Measurements from ENCODE around the gene CLASP1.
"Not testable (repeated sequence)": the region's sequence is repeated elsewhere in the genome, so short reads cannot be mapped to it uniquely, and the experiment has no call there.

CLASP1 gene

GRCh38 chr2:121442889-121443288, 206.4 kb downstream of the CLASP1 start:
- no peak for DNase-seq
- Mint-ChIP-seq H3K4me1 (no peaks in the 10 kb centered on the region), H3K36me3 (peaks cover 56% of the 10 kb centered on the region), H3K27ac (no peak overlapping the region), H3K27me3 (no peaks in the 10 kb centered on the region), H3K9me3 (no peaks in the 10 kb centered on the region), H3K4me3 (no peak overlapping the region)
- CTCF ChIA-PET, result no interaction called here

- H3K9me3 Mint-ChIP-seq, H3K4me1 Mint-ChIP-seq, DNase-seq, H3K27ac Mint-ChIP-seq, H3K4me3 Mint-ChIP-seq, CTCF ChIA-PET, H3K27me3 Mint-ChIP-seq: not testable (repeated sequence)
- peaks cover 25% of the 10 kb centered on the region for H3K36me3 Mint-ChIP-seq
Observed at GRCh38 chr2:121438290-121438689, 211.0 kb downstream of the CLASP1 start.

DNA sequence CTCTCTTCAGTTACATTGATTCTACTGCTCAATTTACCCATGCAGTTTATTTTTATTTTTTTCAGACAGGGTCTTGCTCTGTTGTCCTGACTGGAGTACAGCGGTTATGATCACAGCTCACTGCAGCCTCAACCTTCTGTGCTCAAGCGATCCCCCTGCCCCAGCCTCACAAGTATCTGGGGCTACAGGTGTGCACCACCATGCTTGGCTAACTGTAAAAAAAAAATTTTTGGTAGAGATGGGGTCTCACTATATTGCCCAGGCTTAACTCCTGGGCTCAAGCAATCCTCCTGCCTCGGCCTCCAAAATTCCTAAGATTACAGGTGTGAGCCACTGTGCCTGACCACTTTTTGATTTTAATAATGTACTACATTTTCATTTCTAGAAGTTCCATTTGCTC, 212.3 kb downstream of the CLASP1 start:
- Mint-ChIP-seq H3K4me3 (no peak overlapping the region), H3K27ac (no peak overlapping the region), H3K9me3 (no peaks in the 10 kb centered on the region), H3K36me3 (peaks cover 21% of the 10 kb centered on the region), H3K27me3 (no peaks in the 10 kb centered on the region), H3K4me1 (no peaks in the 10 kb centered on the region)
- CTCF ChIA-PET, result no interaction called here
- DNase-seq, result no peak

DNA sequence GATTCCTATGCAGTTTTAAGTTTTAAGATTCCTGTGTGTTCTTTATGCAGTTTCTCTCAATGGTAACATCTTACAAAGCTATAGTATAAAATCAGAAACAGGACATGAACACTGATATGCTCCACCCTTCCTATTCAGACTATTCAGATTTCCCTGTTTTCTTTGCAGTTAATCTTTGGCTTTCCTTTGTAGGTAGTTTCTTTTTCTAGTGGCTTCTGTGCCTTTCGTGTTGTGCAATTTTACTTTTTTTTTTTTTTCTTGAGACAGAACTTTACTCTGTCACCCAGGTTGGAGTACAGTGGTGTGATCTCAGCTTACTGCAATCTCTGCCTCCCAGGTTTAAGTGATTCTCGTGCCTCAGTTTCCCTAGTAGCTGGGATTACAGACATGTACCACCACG, 213.5 kb downstream of the CLASP1 start:
- H3K27me3 Mint-ChIP-seq, result no peaks in the 10 kb centered on the region
- H3K4me1 Mint-ChIP-seq, result no peaks in the 10 kb centered on the region
- H3K27ac Mint-ChIP-seq, result no peak overlapping the region
- no peak for DNase-seq
- H3K4me3 Mint-ChIP-seq, result no peak overlapping the region
- H3K36me3 Mint-ChIP-seq, result peaks cover 19% of the 10 kb centered on the region
- no peaks in the 10 kb centered on the region for H3K9me3 Mint-ChIP-seq
- CTCF ChIA-PET, result no interaction called here

DNA sequence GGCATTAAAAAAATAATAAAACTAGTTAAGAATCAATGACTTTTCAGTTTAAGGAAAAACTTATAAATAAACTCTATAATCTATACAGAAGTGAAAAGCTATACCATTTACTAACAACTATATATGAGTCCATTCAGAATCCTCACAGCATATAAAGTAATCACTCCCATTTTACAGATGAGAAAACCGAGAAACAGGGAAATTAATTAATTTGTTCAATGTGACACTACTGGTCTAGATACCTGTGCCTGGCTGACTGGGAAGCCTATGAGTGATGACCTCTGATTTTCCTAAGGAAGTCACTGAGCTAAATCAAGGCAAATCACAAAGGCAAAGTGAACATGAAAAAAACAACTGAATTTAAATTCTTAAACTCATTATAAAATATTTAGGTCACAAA, 218.0 kb downstream of the CLASP1 start:
- H3K36me3 Mint-ChIP-seq, result peaks cover 18% of the 10 kb centered on the region
- no peaks in the 10 kb centered on the region for H3K4me1 Mint-ChIP-seq
- H3K9me3 Mint-ChIP-seq, result no peaks in the 10 kb centered on the region
- H3K4me3 Mint-ChIP-seq, result no peak overlapping the region
- no peak for DNase-seq
- CTCF ChIA-PET, result interaction anchor here (1.0 to 1.4 kb wide), 2 partner anchors 10 to 28 kb away, joined by 3 read pairs; no protein-coding TSS in a partner anchor
- no peak overlapping the region for H3K27ac Mint-ChIP-seq
- no peaks in the 10 kb centered on the region for H3K27me3 Mint-ChIP-seq

DNA sequence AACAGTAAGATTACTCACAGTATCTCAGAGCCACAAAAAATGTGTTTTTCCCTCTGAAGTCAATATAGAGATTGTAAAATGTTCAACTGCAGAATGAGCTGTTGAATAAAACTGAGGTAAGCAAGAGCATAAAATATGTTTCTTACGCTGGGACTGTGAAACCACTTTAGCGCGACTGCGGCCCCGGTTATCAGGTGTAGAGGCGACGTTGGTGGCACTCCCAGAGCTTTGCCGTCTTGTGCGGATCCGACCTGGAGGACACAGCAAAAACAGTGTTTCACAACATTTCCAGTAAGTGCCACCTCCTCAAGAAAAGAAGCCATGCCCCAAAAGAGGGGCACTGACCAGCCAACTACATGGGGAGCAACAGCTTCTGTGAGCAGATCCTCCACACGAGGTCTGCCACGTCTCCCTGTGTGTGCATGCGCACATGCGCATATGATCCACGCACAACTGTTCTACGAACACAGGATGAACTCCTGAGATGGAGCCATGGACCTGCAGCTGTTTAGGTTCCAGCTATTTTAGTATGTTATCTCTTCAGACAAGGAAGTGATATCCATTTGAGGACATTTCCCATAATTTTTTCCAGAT, 219.2 kb downstream of the CLASP1 start:
- no peak overlapping the region for H3K4me3 Mint-ChIP-seq
- no peaks in the 10 kb centered on the region for H3K4me1 Mint-ChIP-seq
- no peaks in the 10 kb centered on the region for H3K9me3 Mint-ChIP-seq
- no peaks in the 10 kb centered on the region for H3K27me3 Mint-ChIP-seq
- H3K36me3 Mint-ChIP-seq, result peaks cover 19% of the 10 kb centered on the region
- no peak for DNase-seq
- H3K27ac Mint-ChIP-seq, result no peak overlapping the region
- CTCF ChIA-PET, result interaction anchor here (1.4 kb wide), 1 partner anchor 27 kb away, joined by 3 read pairs; no protein-coding TSS in a partner anchor

GRCh38 chr2:121429119-121429903, 220.0 kb downstream of the CLASP1 start:
- no peak overlapping the region for H3K27ac Mint-ChIP-seq
- H3K4me3 Mint-ChIP-seq, result no peak overlapping the region
- CTCF ChIA-PET, result interaction anchor here (0.8 kb wide), 1 partner anchor 30 kb away, joined by 3 read pairs; no protein-coding TSS in a partner anchor
- no peak for DNase-seq
- peaks cover 20% of the 10 kb centered on the region for H3K36me3 Mint-ChIP-seq
- H3K9me3 Mint-ChIP-seq, result no peaks in the 10 kb centered on the region
- no peaks in the 10 kb centered on the region for H3K4me1 Mint-ChIP-seq
- no peaks in the 10 kb centered on the region for H3K27me3 Mint-ChIP-seq

DNA sequence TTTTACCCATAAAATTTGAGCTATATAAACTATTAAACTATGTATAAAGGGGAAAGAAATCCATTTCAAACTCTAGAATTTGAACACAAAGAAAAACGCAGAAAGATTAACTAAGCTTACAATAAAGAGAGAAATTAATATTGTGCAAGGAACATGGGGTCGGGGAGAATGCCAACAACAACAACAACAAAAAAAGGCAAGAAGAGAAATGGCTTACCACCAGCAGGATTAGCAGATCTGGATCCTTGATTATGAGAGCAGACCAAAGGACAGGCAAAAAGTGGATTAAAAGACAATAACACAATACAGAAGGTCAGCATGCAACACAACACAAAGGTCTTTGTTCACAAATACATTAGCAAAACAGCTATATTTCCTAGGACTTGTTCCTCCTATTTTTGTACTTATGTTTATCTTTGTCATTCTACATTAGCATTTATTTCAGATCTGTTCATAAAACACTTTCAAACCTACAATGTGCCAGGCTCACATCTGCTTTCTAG, 222.0 kb downstream of the CLASP1 start:
- DNase-seq, result no peak
- CTCF ChIA-PET, result no interaction called here
- H3K4me1 Mint-ChIP-seq, result no peaks in the 10 kb centered on the region
- no peak overlapping the region for H3K27ac Mint-ChIP-seq
- peaks cover 25% of the 10 kb centered on the region for H3K36me3 Mint-ChIP-seq
- no peaks in the 10 kb centered on the region for H3K9me3 Mint-ChIP-seq
- H3K4me3 Mint-ChIP-seq, result no peak overlapping the region
- H3K27me3 Mint-ChIP-seq, result no peaks in the 10 kb centered on the region

- H3K27me3 Mint-ChIP-seq, result no peaks in the 10 kb centered on the region
- H3K27ac Mint-ChIP-seq, result no peak overlapping the region
- no peaks in the 10 kb centered on the region for H3K9me3 Mint-ChIP-seq
- DNase-seq, result no peak
- no peaks in the 10 kb centered on the region for H3K4me1 Mint-ChIP-seq
- H3K36me3 Mint-ChIP-seq, result peaks cover 15% of the 10 kb centered on the region
- CTCF ChIA-PET, result no interaction called here
- no peak overlapping the region for H3K4me3 Mint-ChIP-seq
Observed at GRCh38 chr2:121420486-121420885, 228.8 kb downstream of the CLASP1 start.

GRCh38 chr2:121419081-121419699, 230.1 kb downstream of the CLASP1 start:
- H3K27me3 Mint-ChIP-seq, result no peaks in the 10 kb centered on the region
- DNase-seq, result no peak
- H3K4me3 Mint-ChIP-seq, result no peak overlapping the region
- no peak overlapping the region for H3K27ac Mint-ChIP-seq
- CTCF ChIA-PET, result no interaction called here
- H3K9me3 Mint-ChIP-seq, result no peaks in the 10 kb centered on the region
- H3K36me3 Mint-ChIP-seq, result peaks cover 14% of the 10 kb centered on the region
- no peaks in the 10 kb centered on the region for H3K4me1 Mint-ChIP-seq

DNA sequence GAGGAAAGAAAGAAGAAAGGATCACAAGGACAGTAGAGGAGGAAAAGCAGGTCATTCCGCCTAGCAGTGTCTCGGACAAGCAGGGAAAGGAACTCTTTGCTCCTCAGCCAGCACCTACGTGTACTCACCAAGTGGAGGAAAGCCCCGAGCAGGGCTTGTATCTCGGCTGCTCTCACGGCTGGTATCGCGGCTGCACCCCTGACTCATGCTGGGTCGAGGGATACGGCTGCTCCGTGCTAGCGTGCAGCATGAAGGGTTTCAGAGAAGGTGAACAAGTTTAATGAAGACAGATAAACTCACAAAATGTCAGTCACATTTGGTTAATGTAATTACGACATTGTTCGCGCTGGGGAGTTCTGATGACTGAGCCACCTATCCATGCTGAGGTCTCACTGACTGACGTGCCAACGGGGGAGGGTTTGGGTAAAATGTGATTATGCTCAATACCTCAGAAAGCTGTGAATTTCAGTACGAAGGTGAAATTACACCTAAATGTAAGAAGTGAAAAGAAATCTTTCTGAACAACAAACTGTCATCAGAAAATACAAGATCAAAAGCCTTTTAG, 230.7 kb downstream of the CLASP1 start:
- Mint-ChIP-seq H3K4me1 (no peaks in the 10 kb centered on the region), H3K27ac (no peak overlapping the region), H3K27me3 (no peaks in the 10 kb centered on the region), H3K9me3 (no peaks in the 10 kb centered on the region), H3K4me3 (no peak overlapping the region), H3K36me3 (peaks cover 9% of the 10 kb centered on the region)
- DNase-seq, result no peak
- CTCF ChIA-PET, result no interaction called here

- no peaks in the 10 kb centered on the region for H3K9me3 Mint-ChIP-seq
- no peaks in the 10 kb centered on the region for H3K4me1 Mint-ChIP-seq
- DNase-seq, result no peak
- CTCF ChIA-PET, result no interaction called here
- H3K36me3 Mint-ChIP-seq, result peaks cover 9% of the 10 kb centered on the region
- H3K27ac Mint-ChIP-seq, result no peak overlapping the region
- H3K4me3 Mint-ChIP-seq, result no peak overlapping the region
- no peaks in the 10 kb centered on the region for H3K27me3 Mint-ChIP-seq
Observed at GRCh38 chr2:121417826-121418225, 231.4 kb downstream of the CLASP1 start.

DNA sequence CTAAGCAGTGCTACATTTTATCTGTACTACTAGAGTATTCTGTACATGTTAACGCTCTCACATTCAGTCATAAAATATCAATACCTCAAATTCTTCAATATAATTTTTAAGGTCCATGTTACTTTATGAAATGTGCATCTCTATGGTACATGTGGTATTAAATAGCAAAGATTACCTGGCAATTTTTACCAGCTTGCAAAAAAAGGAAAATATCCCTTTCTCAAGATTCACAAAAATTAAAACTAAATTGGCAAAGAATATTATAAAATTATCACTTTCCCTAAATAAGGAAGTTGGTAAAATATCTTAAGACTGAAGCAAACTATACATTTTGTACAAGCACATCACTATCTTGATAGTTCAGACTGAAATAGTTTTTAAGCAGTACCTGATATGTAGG, 233.5 kb downstream of the CLASP1 start:
- Mint-ChIP-seq H3K27ac (no peak overlapping the region), H3K4me1 (no peaks in the 10 kb centered on the region), H3K9me3 (no peaks in the 10 kb centered on the region), H3K27me3 (no peaks in the 10 kb centered on the region), H3K36me3 (peaks cover 10% of the 10 kb centered on the region), H3K4me3 (no peak overlapping the region)
- CTCF ChIA-PET, result no interaction called here
- no peak for DNase-seq

DNA sequence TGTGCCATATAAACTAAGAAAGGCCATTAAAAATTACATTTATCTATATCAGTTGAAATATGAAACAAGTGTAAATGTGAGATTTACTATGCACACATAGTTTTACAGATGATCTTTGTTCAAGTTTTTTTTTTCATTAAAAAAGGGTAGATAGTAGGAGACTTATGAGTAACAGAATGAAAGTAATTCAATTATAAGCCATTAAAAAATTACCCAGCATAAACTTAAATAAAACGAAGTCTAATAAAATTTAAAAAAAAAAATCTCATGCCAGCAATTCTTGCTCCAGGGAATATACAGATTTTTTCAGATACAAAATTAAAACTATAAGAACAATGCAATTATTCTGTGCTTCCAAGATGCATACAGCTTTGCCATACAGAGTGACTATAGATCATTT, 236.9 kb downstream of the CLASP1 start:
- H3K4me1 Mint-ChIP-seq, result no peaks in the 10 kb centered on the region
- peaks cover 20% of the 10 kb centered on the region for H3K36me3 Mint-ChIP-seq
- CTCF ChIA-PET, result no interaction called here
- H3K4me3 Mint-ChIP-seq, result no peak overlapping the region
- no peaks in the 10 kb centered on the region for H3K9me3 Mint-ChIP-seq
- H3K27me3 Mint-ChIP-seq, result no peaks in the 10 kb centered on the region
- H3K27ac Mint-ChIP-seq, result no peak overlapping the region
- no peak for DNase-seq

All from activated naive CD4-positive, alpha-beta T cell treated with anti-CD3 and anti-CD28 coated beads, Interleukin-2, amount 10 ng/mL, durations not matched to agents 7 days and 5 days (primary cell).